ENCODE data around the gene FAM229A. TPM values are rescaled to one million over a fixed set of nuclear protein-coding genes. Genes with fewer than 3 reads are reported as not detected.

The FAM229A gene
- total RNA-seq, 1 experiment from 2014 or later: 9.4 TPM

GRCh38 chr1:32367912-32368635 lies 5.8 kb upstream of the FAM229A start:
- no peak for ATAC-seq
- H3K4me3 Mint-ChIP-seq: no peak overlapping the region
- no peaks in the 10 kb centered on the region for H3K4me1 Mint-ChIP-seq
- peaks cover 30% of the 10 kb centered on the region for H3K36me3 Mint-ChIP-seq
- TF ChIP-seq ZMAT4 (CRISPR knock-in tag; IDR thresholded peaks at IDR 0.05): no peak
- TF ChIP-seq ZNF671 (CRISPR knock-in tag; IDR thresholded peaks at IDR 0.05): no peak
- no peak for TF ChIP-seq MYBL2 (CRISPR knock-in tag; IDR thresholded peaks at IDR 0.05)
- TF ChIP-seq, protein P1, sequence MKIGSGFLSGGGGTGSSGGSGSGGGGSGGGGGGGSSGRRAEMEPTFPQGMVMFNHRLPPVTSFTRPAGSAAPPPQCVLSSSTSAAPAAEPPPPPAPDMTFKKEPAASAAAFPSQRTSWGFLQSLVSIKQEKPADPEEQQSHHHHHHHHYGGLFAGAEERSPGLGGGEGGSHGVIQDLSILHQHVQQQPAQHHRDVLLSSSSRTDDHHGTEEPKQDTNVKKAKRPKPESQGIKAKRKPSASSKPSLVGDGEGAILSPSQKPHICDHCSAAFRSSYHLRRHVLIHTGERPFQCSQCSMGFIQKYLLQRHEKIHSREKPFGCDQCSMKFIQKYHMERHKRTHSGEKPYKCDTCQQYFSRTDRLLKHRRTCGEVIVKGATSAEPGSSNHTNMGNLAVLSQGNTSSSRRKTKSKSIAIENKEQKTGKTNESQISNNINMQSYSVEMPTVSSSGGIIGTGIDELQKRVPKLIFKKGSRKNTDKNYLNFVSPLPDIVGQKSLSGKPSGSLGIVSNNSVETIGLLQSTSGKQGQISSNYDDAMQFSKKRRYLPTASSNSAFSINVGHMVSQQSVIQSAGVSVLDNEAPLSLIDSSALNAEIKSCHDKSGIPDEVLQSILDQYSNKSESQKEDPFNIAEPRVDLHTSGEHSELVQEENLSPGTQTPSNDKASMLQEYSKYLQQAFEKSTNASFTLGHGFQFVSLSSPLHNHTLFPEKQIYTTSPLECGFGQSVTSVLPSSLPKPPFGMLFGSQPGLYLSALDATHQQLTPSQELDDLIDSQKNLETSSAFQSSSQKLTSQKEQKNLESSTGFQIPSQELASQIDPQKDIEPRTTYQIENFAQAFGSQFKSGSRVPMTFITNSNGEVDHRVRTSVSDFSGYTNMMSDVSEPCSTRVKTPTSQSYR (CRISPR knock-in tag; IDR thresholded peaks at IDR 0.05): no peak
- no peak for TF ChIP-seq USF1 (CRISPR knock-in tag; IDR thresholded peaks at IDR 0.05)
- TF ChIP-seq, protein P2, sequence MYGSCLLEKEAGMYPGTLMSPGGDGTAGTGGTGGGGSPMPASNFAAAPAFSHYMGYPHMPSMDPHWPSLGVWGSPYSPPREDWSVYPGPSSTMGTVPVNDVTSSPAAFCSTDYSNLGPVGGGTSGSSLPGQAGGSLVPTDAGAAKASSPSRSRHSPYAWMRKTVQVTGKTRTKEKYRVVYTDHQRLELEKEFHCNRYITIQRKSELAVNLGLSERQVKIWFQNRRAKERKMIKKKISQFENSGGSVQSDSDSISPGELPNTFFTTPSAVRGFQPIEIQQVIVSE (CRISPR knock-in tag; IDR thresholded peaks at IDR 0.05; ENCODE audit: borderline replicate concordance): no peak
- TF ChIP-seq SMAD3 (CRISPR knock-in tag; IDR thresholded peaks at IDR 0.05; ENCODE audit: borderline replicate concordance): no peak
- peak; percentile 76; the same call in 1 of the 2 replicates for TF ChIP-seq ZNF121 (CRISPR knock-in tag; IDR thresholded peaks at IDR 0.05)
- no peak for TF ChIP-seq E2F5 (CRISPR knock-in tag; IDR thresholded peaks at IDR 0.05)
- H3K27ac Mint-ChIP-seq: no peak overlapping the region
- ChIA-PET CTCF (no interaction called here), POLR2A (no interaction called here)
- DNase-seq (ENCODE audit: low spot score): no peak
- H3K27me3 Mint-ChIP-seq (ENCODE audit: low read depth): no peaks in the 10 kb centered on the region
- H3K9me3 Mint-ChIP-seq: no peaks in the 10 kb centered on the region

GRCh38 chr1:32365445-32365844 lies 3.2 kb upstream of the FAM229A start:
- Mint-ChIP-seq H3K9me3 (no peaks in the 10 kb centered on the region), H3K4me1 (peaks cover 10% of the 10 kb centered on the region), H3K27ac (no peak overlapping the region), H3K4me3 (no peak overlapping the region), H3K36me3 (peaks cover 17% of the 10 kb centered on the region), H3K27me3 (ENCODE audit: low read depth) (peaks cover 16% of the 10 kb centered on the region)
- CTCF ChIA-PET: interaction anchor here (0.6 kb wide), 1 partner anchor 155 kb away, joined by 3 read pairs; no protein-coding TSS in a partner anchor
- DNase-seq (ENCODE audit: low spot score): no peak
- no peak for ATAC-seq
- POLR2A ChIA-PET: interaction anchor here (1.4 kb wide), 1 partner anchor 12 kb away, joined by 3 read pairs; no protein-coding TSS in a partner anchor
- TF ChIP-seq E2F4 (CRISPR knock-in tag; IDR thresholded peaks at IDR 0.05; ENCODE audit: borderline replicate concordance, low read depth): no peak
- TF ChIP-seq, protein P2 (CRISPR knock-in tag; IDR thresholded peaks at IDR 0.05; ENCODE audit: borderline replicate concordance): no peak
- TF ChIP-seq TEAD1 (CRISPR knock-in tag; IDR thresholded peaks at IDR 0.05): no peak
- no peak for TF ChIP-seq ZNF138 (CRISPR knock-in tag; conservative IDR thresholded peaks at IDR 0.05)
- no peak for TF ChIP-seq ZNF532 (CRISPR knock-in tag; IDR thresholded peaks at IDR 0.05; ENCODE audit: borderline replicate concordance)
- TF ChIP-seq, protein P3, sequence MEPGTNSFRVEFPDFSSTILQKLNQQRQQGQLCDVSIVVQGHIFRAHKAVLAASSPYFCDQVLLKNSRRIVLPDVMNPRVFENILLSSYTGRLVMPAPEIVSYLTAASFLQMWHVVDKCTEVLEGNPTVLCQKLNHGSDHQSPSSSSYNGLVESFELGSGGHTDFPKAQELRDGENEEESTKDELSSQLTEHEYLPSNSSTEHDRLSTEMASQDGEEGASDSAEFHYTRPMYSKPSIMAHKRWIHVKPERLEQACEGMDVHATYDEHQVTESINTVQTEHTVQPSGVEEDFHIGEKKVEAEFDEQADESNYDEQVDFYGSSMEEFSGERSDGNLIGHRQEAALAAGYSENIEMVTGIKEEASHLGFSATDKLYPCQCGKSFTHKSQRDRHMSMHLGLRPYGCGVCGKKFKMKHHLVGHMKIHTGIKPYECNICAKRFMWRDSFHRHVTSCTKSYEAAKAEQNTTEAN (CRISPR knock-in tag; IDR thresholded peaks at IDR 0.05): no peak
- no peak for TF ChIP-seq ATF1 (CRISPR knock-in tag; IDR thresholded peaks at IDR 0.05)
- no peak for TF ChIP-seq ZNF512 (CRISPR knock-in tag; IDR thresholded peaks at IDR 0.05; ENCODE audit: borderline replicate concordance)
